Measurements from ENCODE around the gene TANC1. TPM values are rescaled to one million over a fixed set of nuclear protein-coding genes. Genes with fewer than 3 reads are reported as not detected.
A peak's percentile ranks its signal among the peaks of the same experiment; 100 is the strongest.

Gene TANC1
- total and polyA plus RNA-seq, 2 experiments from 2014 or later: 22.1 to 34.8 TPM

GRCh38 chr2:159226059-159226461, 257.6 kb downstream of the TANC1 start:
- H3K4me3 ChIP-seq: no peak overlapping the region
- DNase-seq (ENCODE audit: low read depth in 1 of 2, low spot score in 1 of 2): peak in 1 of 2 donors; percentile 14
- peaks cover 10% of the 10 kb centered on the region for H3K4me1 ChIP-seq (ENCODE audit: low read depth)
- peaks cover 48% of the 10 kb centered on the region for H3K36me3 ChIP-seq
- no peaks in the 10 kb centered on the region for H3K9me3 ChIP-seq (ENCODE audit: low read depth)
- TF ChIP-seq CTCF (IDR thresholded peaks at IDR 0.05; ENCODE audit: low read depth, low read length): no peak
- no peak overlapping the region for H3K27ac ChIP-seq
- H3K27me3 ChIP-seq: no peaks in the 10 kb centered on the region

- Histone ChIP-seq H3K36me3 (peaks cover 45% of the 10 kb centered on the region), H3K4me3 (no peak overlapping the region), H3K27me3 (no peaks in the 10 kb centered on the region), H3K27ac (peak overlapping the region; percentile 85), H3K9me3 (ENCODE audit: low read depth) (no peaks in the 10 kb centered on the region), H3K4me1 (ENCODE audit: low read depth) (peaks cover 10% of the 10 kb centered on the region)
- TF ChIP-seq CTCF (IDR thresholded peaks at IDR 0.05; ENCODE audit: low read depth, low read length): no peak
- no peak for DNase-seq (ENCODE audit: low read depth in 1 of 2, low spot score in 1 of 2)
Observed at GRCh38 chr2:159226608-159227385, 258.4 kb downstream of the TANC1 start.

GRCh38 chr2:159227467-159227866, 259.0 kb downstream of the TANC1 start:
- Histone ChIP-seq H3K27ac (peak overlapping the region; percentile 85), H3K27me3 (no peaks in the 10 kb centered on the region), H3K4me3 (no peak overlapping the region), H3K4me1 (ENCODE audit: low read depth) (peaks cover 14% of the 10 kb centered on the region), H3K9me3 (ENCODE audit: low read depth) (no peaks in the 10 kb centered on the region), H3K36me3 (peaks cover 39% of the 10 kb centered on the region)
- DNase-seq (ENCODE audit: low read depth in 1 of 2, low spot score in 1 of 2): no peak
- no peak for TF ChIP-seq CTCF (IDR thresholded peaks at IDR 0.05; ENCODE audit: low read depth, low read length)

- no peak overlapping the region for H3K4me3 ChIP-seq
- H3K27me3 ChIP-seq: no peaks in the 10 kb centered on the region
- peaks cover 17% of the 10 kb centered on the region for H3K4me1 ChIP-seq (ENCODE audit: low read depth)
- H3K36me3 ChIP-seq: peaks cover 34% of the 10 kb centered on the region
- peak overlapping the region; percentile 85 for H3K27ac ChIP-seq
- H3K9me3 ChIP-seq (ENCODE audit: low read depth): no peaks in the 10 kb centered on the region
- no peak for DNase-seq (ENCODE audit: low read depth in 1 of 2, low spot score in 1 of 2)
- no peak for TF ChIP-seq CTCF (IDR thresholded peaks at IDR 0.05; ENCODE audit: low read depth, low read length)
Observed at GRCh38 chr2:159228081-159228581, 259.7 kb downstream of the TANC1 start.

- Histone ChIP-seq H3K36me3 (peaks cover 31% of the 10 kb centered on the region), H3K9me3 (ENCODE audit: low read depth) (no peaks in the 10 kb centered on the region), H3K4me1 (ENCODE audit: low read depth) (peaks cover 17% of the 10 kb centered on the region), H3K4me3 (no peak overlapping the region), H3K27ac (peak overlapping the region; percentile 85), H3K27me3 (no peaks in the 10 kb centered on the region)
- no peak for DNase-seq (ENCODE audit: low read depth in 1 of 2, low spot score in 1 of 2)
- no peak for TF ChIP-seq CTCF (IDR thresholded peaks at IDR 0.05; ENCODE audit: low read depth, low read length)
Observed at GRCh38 chr2:159229476-159230144, 261.2 kb downstream of the TANC1 start.
